AG10803 (cell line): ENCODE data around the gene INO80C.

Experiments used
- DNase-seq: peaks from one replicate; pipeline ENCODE4 v3.0.0; 2010; ENCODE audit warnings: low read depth
- H3K4me3 ChIP-seq: 2 replicates; pipeline ENCODE4 v1.5.1; 2011; ENCODE audit warnings: mild to moderate bottlenecking, low read length, control low read depth
- CTCF ChIP-seq: conservative IDR thresholded peaks from 2 replicates; pipeline ENCODE4 v1.5.1; 2011; ENCODE audit warnings: mild to moderate bottlenecking, low read length, control low read depth, inconsistent platforms

INO80C gene

GRCh38 chr18:35426786-35427185 is 71.0 kb downstream of the INO80C start:
- TF ChIP-seq CTCF, result no peak
- H3K4me3 ChIP-seq, result no peak overlapping the region
- DNase-seq, result peak; percentile 33

- no peak for TF ChIP-seq CTCF
- DNase-seq, result no peak
- no peak overlapping the region for H3K4me3 ChIP-seq
These were observed 73.4 kb downstream of the INO80C start for GRCh38 chr18:35424356-35424755.

- no peak for DNase-seq
- H3K4me3 ChIP-seq, result no peak overlapping the region
- no peak for TF ChIP-seq CTCF
These were observed 75.5 kb downstream of the INO80C start for GRCh38 chr18:35422237-35422636.

- no peak for DNase-seq
- no peak overlapping the region for H3K4me3 ChIP-seq
- TF ChIP-seq CTCF, result no peak
These were observed 79.2 kb downstream of the INO80C start for GRCh38 chr18:35418610-35419009.
